ENCODE data around the gene CRY2.
"Not testable (repeated sequence)": the region's sequence is repeated elsewhere in the genome, so short reads cannot be mapped to it uniquely, and the experiment has no call there.

Gene CRY2

GRCh38 chr11:45811571-45812290 lies 35.5 kb upstream of the CRY2 start:
- no peak for DNase-seq

- DNase-seq: no peak
Measured at GRCh38 chr11:45812581-45813548, 34.4 kb upstream of the CRY2 start.

DNA sequence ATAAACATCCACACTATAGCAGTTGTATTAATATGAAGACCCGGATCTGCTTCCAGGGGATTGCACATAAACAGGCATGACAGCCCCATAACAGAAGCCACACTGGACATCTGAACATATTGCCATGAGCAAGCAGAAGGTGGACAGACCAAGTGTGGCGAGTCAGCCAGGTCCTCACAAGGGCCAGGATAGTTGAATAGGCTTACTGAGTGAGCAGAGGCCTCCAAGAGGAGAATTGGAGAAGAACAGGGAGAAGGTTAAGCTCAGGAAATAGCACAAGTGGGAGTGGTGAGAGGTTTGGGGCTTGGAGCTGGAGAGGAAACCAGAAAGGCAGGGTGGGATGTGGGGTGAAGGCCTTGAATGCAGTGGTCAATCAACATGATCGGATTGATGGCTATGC lies 31.5 kb upstream of the CRY2 start:
- DNase-seq: no peak

DNA sequence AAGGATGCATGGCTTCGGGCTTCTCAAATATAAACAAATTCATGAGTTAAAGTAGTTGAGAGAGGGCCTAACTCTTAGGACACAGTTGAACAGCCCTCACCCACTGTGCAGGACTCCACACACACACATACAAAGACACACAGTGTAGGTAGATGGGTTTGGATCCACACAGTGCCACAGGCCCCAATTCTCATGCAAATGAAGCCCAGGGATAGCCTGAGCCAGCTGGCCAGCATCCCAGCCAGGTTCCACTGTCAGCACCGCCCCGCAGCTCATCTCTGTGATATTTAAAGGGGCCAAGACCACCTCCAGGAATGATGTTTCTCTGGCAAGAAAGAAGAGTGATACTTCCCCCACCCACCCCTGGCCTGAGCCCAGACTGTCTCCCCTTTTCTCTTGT lies 30.7 kb upstream of the CRY2 start:
- DNase-seq: no peak

- no peak for DNase-seq
Measured at GRCh38 chr11:45817191-45817590, 30.1 kb upstream of the CRY2 start.

DNA sequence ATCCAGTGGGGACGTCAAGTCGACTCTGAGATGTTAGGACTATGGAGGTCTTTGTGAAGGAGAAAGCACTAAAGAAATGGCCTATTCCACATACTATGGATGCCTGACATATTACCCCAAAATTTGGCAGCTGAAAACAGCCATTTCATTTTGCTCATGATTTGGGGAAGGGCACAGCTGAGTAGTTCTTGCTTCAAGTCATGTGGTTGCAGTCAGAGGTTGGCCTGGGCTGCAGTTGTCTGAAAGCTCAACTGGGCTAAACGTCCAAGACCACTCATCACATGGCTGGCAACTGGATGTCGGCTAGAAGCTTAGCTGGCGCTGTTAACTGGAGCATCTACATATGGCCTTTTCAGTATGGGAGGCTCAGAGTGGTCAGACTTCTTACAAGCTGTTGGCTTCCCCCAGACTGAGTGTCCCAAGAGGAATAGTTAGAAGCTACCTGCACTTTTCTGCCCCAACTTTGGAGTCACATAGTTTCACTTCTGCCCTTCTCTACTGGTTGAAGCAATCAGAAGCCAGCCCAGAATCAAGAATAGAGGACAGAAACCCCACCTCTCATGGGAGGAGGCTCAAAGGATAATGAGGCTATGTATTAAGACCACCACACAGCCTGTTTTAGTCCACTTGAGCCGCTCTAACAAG lies 28.2 kb upstream of the CRY2 start:
- no peak for DNase-seq

- DNase-seq: no peak
Measured at GRCh38 chr11:45820211-45820857, 26.9 kb upstream of the CRY2 start.

- DNase-seq: not testable (repeated sequence)
Measured at GRCh38 chr11:45826492-45826891, 20.8 kb upstream of the CRY2 start.

DNA sequence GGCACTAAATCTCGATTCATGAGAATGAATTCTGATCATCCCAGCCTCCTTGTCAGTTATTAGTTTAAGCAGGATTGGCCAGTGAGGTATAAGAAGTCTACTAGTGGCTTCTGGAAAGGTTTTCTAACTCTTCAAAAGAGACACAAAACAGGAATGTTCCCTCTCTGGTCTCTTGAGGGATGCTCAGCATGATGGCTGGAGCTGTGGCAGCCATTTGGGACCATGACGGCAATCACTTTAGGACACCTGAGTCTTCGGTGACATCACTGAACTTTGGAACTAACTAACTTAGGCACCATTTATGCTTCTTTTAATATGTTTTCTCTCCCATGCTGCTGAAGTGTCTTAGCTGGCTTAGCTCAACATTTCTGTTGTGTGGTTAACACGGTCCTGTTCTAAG lies 20.2 kb upstream of the CRY2 start:
- no peak for DNase-seq

DNA sequence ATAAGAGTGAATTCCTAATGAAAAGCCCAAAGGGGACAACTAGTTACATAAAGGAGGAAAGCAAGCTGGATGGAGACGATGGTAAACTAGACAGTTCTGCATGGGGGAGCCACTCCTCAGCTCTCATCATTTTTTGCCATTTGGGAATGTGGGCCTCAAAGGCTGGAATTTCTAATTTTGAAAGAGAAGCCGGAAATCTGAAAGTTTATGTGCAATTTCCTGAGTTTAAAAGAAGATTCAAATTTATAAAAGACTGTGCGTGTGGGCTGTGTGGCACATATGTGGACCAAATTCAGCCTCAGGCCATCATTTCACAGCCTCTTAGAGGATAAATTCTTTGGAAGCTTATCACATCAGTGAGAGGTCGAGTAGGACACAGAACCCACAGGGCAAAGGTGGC lies 18.3 kb upstream of the CRY2 start:
- DNase-seq: no peak

- DNase-seq: no peak
Measured at GRCh38 chr11:45830596-45830995, 16.7 kb upstream of the CRY2 start.

GRCh38 chr11:45832811-45833441 lies 14.3 kb upstream of the CRY2 start:
- no peak for DNase-seq

GRCh38 chr11:45833761-45834160 lies 13.5 kb upstream of the CRY2 start:
- no peak for DNase-seq

GRCh38 chr11:45834298-45834756 lies 12.9 kb upstream of the CRY2 start:
- no peak for DNase-seq

DNA sequence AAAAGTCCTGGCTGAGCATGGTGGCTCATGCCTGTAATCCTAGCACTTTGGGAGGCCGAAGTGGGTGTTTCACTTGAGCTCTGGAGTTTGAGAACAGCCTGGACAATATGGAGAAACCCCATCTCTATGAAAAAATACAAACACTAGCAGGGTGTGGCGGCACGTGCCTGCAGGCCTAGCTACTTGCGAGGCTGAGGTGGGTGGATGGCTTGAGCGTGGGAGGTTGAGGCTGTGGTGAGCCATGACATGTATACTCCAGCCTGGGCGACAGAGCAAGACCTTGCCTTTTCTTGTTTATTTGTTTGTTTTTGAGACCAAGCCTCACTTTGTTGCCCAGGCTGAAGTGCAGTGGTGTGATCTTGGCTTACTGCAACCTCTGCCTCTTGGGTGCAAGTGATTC lies 8.1 kb upstream of the CRY2 start:
- DNase-seq: no peak

GRCh38 chr11:45840251-45840650 lies 7.0 kb upstream of the CRY2 start:
- DNase-seq: not testable (repeated sequence)

- peak; percentile 91 for DNase-seq
Measured at GRCh38 chr11:45843158-45843924, 3.9 kb upstream of the CRY2 start.

DNA sequence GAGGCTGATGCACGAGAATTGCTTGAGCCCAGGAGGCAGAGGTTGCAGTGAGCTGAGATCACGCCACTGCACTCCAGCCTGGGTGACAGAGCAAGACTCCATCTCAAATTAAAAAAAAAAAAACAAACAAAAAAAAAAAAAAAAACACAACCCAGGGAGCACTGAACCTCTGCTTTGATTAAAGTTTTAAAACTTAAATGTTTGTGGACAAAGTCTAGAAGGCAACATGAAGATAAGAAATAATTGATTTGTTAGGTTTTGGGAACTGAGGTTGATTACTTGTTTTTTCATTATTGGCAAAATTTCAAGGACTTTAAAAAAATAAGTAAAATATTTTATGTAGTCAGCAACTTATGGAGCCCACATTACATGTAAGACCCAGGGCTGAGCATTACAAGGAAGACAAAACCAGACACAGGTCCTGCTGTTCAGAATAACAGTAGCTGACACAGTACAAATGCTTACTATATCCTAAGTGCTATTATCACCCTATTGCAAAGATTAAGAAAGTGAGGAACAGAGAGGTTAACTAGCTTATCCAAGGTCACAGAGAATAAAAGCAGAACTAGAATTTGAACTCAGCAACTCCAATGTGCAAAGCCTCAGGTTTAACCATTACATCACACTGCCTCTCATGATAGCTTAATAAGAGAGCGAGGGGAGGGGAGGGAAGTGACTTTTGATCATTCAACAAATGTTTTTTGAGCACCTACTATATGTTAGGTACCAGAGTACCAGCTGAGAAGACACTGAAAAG lies 2.3 kb upstream of the CRY2 start:
- DNase-seq: no peak

- no peak for DNase-seq
Measured at GRCh38 chr11:45846174-45846675, 1.1 kb upstream of the CRY2 start.

- peak; percentile 37 for DNase-seq
Measured at GRCh38 chr11:45847911-45848316, 639 bp downstream of the CRY2 start.

DNA sequence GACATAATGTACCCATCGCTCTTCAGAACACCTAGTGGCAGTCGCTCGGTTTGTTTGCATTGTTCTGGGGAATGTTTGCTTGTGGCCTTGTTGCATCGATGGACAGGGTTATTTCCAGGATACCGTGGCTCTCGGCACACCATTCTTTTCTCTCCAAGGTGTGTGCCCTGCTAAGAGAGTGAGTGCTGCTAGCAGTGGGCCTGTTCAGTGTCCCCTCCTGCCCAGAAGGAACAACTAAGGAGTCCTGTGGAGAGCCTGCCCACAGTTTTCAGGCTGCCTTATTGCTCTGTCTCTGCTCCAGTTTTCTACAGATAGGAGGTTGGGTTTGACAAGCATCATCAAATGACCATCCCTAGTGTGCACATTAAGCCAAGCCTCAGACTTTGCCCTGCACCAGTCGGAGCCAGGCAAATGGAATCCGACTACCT lies 1.4 kb downstream of the CRY2 start:
- DNase-seq: no peak
